ENCODE results near the gene AKAIN1. TPM values are rescaled to one million over a fixed set of nuclear protein-coding genes. Genes with fewer than 3 reads are reported as not detected.

AKAIN1 gene
- total and polyA plus RNA-seq, 2 donors (not counting 1 experiment from before 2014, with no cell fraction given) = not detected

- no peaks in the 10 kb centered on the region for H3K27me3 ChIP-seq (ENCODE audit: control insufficient read depth, insufficient read depth, low read length)
- no peaks in the 10 kb centered on the region for H4K20me1 ChIP-seq (ENCODE audit: control insufficient read depth, extremely low read depth, insufficient read depth, low read length)
- no peaks in the 10 kb centered on the region for H3K79me2 ChIP-seq (ENCODE audit: control insufficient read depth, insufficient read depth, low read length)
- no peaks in the 10 kb centered on the region for H3K36me3 ChIP-seq (ENCODE audit: control insufficient read depth, insufficient read depth, low read length)
- DNase-seq (ENCODE audit: low read depth in 2 of 2) = no peak
- no peaks in the 10 kb centered on the region for H3K4me1 ChIP-seq (ENCODE audit: control insufficient read depth, extremely low read depth, insufficient read depth, low read length)
- H3K9ac ChIP-seq (ENCODE audit: insufficient read depth, low read length) = no peak overlapping the region
- no peak overlapping the region for H2AFZ ChIP-seq (ENCODE audit: low read length)
- TF ChIP-seq CTCF (conservative IDR thresholded peaks at IDR 0.05 in 1 of 2, IDR thresholded peaks at IDR 0.05 in 1 of 2; ENCODE audit: low read depth in 1 of 2, low read length in 2 of 2) = no peak
- no peak for TF ChIP-seq EZH2 (IDR thresholded peaks at IDR 0.05; ENCODE audit: low read length, missing control alignments)
- H3K9me3 ChIP-seq (ENCODE audit: control insufficient read depth, insufficient read depth, low read depth, low read length) = no peaks in the 10 kb centered on the region
- no peak overlapping the region for H3K4me2 ChIP-seq (ENCODE audit: extremely low read depth, insufficient read depth, low read length)
- H3K4me3 ChIP-seq (replicated peaks in 1 of 4; ENCODE audit: control extremely low read depth in 1 of 4, insufficient read depth in 1 of 4, low read depth in 3 of 4, low read length in 4 of 4) = no peak overlapping the region
- no peak overlapping the region for H3K27ac ChIP-seq (ENCODE audit: insufficient read depth, low read length)
Measured at GRCh38 chr18:5159080-5159479, 38.0 kb downstream of the AKAIN1 start.

GRCh38 chr18:5158587-5158986 lies 38.5 kb downstream of the AKAIN1 start:
- DNase-seq (ENCODE audit: low read depth in 2 of 2) = no peak
- no peaks in the 10 kb centered on the region for H3K9me3 ChIP-seq (ENCODE audit: control insufficient read depth, insufficient read depth, low read depth, low read length)
- H3K4me3 ChIP-seq (replicated peaks in 1 of 4; ENCODE audit: control extremely low read depth in 1 of 4, insufficient read depth in 1 of 4, low read depth in 3 of 4, low read length in 4 of 4) = no peak overlapping the region
- TF ChIP-seq CTCF (conservative IDR thresholded peaks at IDR 0.05 in 1 of 2, IDR thresholded peaks at IDR 0.05 in 1 of 2; ENCODE audit: low read depth in 1 of 2, low read length in 2 of 2) (no peak), EZH2 (IDR thresholded peaks at IDR 0.05; ENCODE audit: low read length, missing control alignments) (no peak)
- no peaks in the 10 kb centered on the region for H3K27me3 ChIP-seq (ENCODE audit: control insufficient read depth, insufficient read depth, low read length)
- H2AFZ ChIP-seq (ENCODE audit: low read length) = no peak overlapping the region
- no peaks in the 10 kb centered on the region for H3K79me2 ChIP-seq (ENCODE audit: control insufficient read depth, insufficient read depth, low read length)
- no peak overlapping the region for H3K27ac ChIP-seq (ENCODE audit: insufficient read depth, low read length)
- no peak overlapping the region for H3K4me2 ChIP-seq (ENCODE audit: extremely low read depth, insufficient read depth, low read length)
- no peak overlapping the region for H3K9ac ChIP-seq (ENCODE audit: insufficient read depth, low read length)
- H3K4me1 ChIP-seq (ENCODE audit: control insufficient read depth, extremely low read depth, insufficient read depth, low read length) = no peaks in the 10 kb centered on the region
- no peaks in the 10 kb centered on the region for H4K20me1 ChIP-seq (ENCODE audit: control insufficient read depth, extremely low read depth, insufficient read depth, low read length)
- no peaks in the 10 kb centered on the region for H3K36me3 ChIP-seq (ENCODE audit: control insufficient read depth, insufficient read depth, low read length)

- no peaks in the 10 kb centered on the region for H3K27me3 ChIP-seq (ENCODE audit: control insufficient read depth, insufficient read depth, low read length)
- H4K20me1 ChIP-seq (ENCODE audit: control insufficient read depth, extremely low read depth, insufficient read depth, low read length) = no peaks in the 10 kb centered on the region
- H3K9me3 ChIP-seq (ENCODE audit: control insufficient read depth, insufficient read depth, low read depth, low read length) = no peaks in the 10 kb centered on the region
- H3K9ac ChIP-seq (ENCODE audit: insufficient read depth, low read length) = no peak overlapping the region
- no peak overlapping the region for H3K4me2 ChIP-seq (ENCODE audit: extremely low read depth, insufficient read depth, low read length)
- H3K4me1 ChIP-seq (ENCODE audit: control insufficient read depth, extremely low read depth, insufficient read depth, low read length) = no peaks in the 10 kb centered on the region
- no peak for TF ChIP-seq EZH2 (IDR thresholded peaks at IDR 0.05; ENCODE audit: low read length, missing control alignments)
- no peak for TF ChIP-seq CTCF (conservative IDR thresholded peaks at IDR 0.05 in 1 of 2, IDR thresholded peaks at IDR 0.05 in 1 of 2; ENCODE audit: low read depth in 1 of 2, low read length in 2 of 2)
- H3K4me3 ChIP-seq (replicated peaks in 1 of 4; ENCODE audit: control extremely low read depth in 1 of 4, insufficient read depth in 1 of 4, low read depth in 3 of 4, low read length in 4 of 4) = no peak overlapping the region
- no peak for DNase-seq (ENCODE audit: low read depth in 2 of 2)
- no peak overlapping the region for H3K27ac ChIP-seq (ENCODE audit: insufficient read depth, low read length)
- no peak overlapping the region for H2AFZ ChIP-seq (ENCODE audit: low read length)
- H3K79me2 ChIP-seq (ENCODE audit: control insufficient read depth, insufficient read depth, low read length) = no peaks in the 10 kb centered on the region
- H3K36me3 ChIP-seq (ENCODE audit: control insufficient read depth, insufficient read depth, low read length) = no peaks in the 10 kb centered on the region
Measured at GRCh38 chr18:5158172-5158571, 38.9 kb downstream of the AKAIN1 start.

Data from fibroblast of lung (primary cell).